ENCODE data around the gene SERHL2. TPM values are rescaled to one million over a fixed set of nuclear protein-coding genes. Genes with fewer than 3 reads are reported as not detected.
"Not testable (repeated sequence)": the region's sequence is repeated elsewhere in the genome, so short reads cannot be mapped to it uniquely, and the experiment has no call there.

SERHL2 gene
- total RNA-seq, 1 experiment from 2014 or later = not detected

GRCh38 chr22:42535082-42535731, 18.5 kb upstream of the SERHL2 start:
- not testable (repeated sequence) for DNase-seq (ENCODE audit: low spot score)

- DNase-seq (ENCODE audit: low spot score) = no peak
Measured at GRCh38 chr22:42536166-42536565, 17.6 kb upstream of the SERHL2 start.

- not testable (repeated sequence) for DNase-seq (ENCODE audit: low spot score)
Measured at GRCh38 chr22:42536634-42537033, 17.1 kb upstream of the SERHL2 start.

GRCh38 chr22:42537199-42537831, 16.4 kb upstream of the SERHL2 start:
- not testable (repeated sequence) for DNase-seq (ENCODE audit: low spot score)

- DNase-seq (ENCODE audit: low spot score) = not testable (repeated sequence)
Measured at GRCh38 chr22:42539236-42539771, 14.5 kb upstream of the SERHL2 start.

GRCh38 chr22:42544686-42545085, 9.1 kb upstream of the SERHL2 start:
- DNase-seq (ENCODE audit: low spot score) = no peak

GRCh38 chr22:42547562-42547961, 6.2 kb upstream of the SERHL2 start:
- DNase-seq (ENCODE audit: low spot score) = no peak

GRCh38 chr22:42548126-42548525, 5.6 kb upstream of the SERHL2 start:
- not testable (repeated sequence) for DNase-seq (ENCODE audit: low spot score)

- DNase-seq (ENCODE audit: low spot score) = no peak
Measured at GRCh38 chr22:42548597-42549330, 5.0 kb upstream of the SERHL2 start.

GRCh38 chr22:42549331-42550060, 4.3 kb upstream of the SERHL2 start:
- DNase-seq (ENCODE audit: low spot score) = no peak

GRCh38 chr22:42552294-42552647, 1.5 kb upstream of the SERHL2 start:
- DNase-seq (ENCODE audit: low spot score) = not testable (repeated sequence)

GRCh38 chr22:42560381-42560780, 6.6 kb downstream of the SERHL2 start:
- DNase-seq (ENCODE audit: low spot score) = no peak

GRCh38 chr22:42560781-42561180, 7.0 kb downstream of the SERHL2 start:
- DNase-seq (ENCODE audit: low spot score) = no peak

- no peak for DNase-seq (ENCODE audit: low spot score)
Measured at GRCh38 chr22:42561856-42562255, 8.1 kb downstream of the SERHL2 start.

GRCh38 chr22:42562279-42562678, 8.5 kb downstream of the SERHL2 start:
- DNase-seq (ENCODE audit: low spot score) = no peak

GRCh38 chr22:42562684-42563083, 8.9 kb downstream of the SERHL2 start:
- DNase-seq (ENCODE audit: low spot score) = no peak

- DNase-seq (ENCODE audit: low spot score) = not testable (repeated sequence)
Measured at GRCh38 chr22:42563943-42564342, 10.2 kb downstream of the SERHL2 start.

- DNase-seq (ENCODE audit: low spot score) = no peak
Measured at GRCh38 chr22:42564699-42565098, 10.9 kb downstream of the SERHL2 start.

- DNase-seq (ENCODE audit: low spot score) = no peak
Measured at GRCh38 chr22:42565956-42566355, 12.2 kb downstream of the SERHL2 start.

- not testable (repeated sequence) for DNase-seq (ENCODE audit: low spot score)
Measured at GRCh38 chr22:42567950-42568349, 14.2 kb downstream of the SERHL2 start.

- not testable (repeated sequence) for DNase-seq (ENCODE audit: low spot score)
Measured at GRCh38 chr22:42570580-42570979, 16.8 kb downstream of the SERHL2 start.

- not testable (repeated sequence) for DNase-seq (ENCODE audit: low spot score)
Measured at GRCh38 chr22:42571068-42571467, 17.3 kb downstream of the SERHL2 start.

Measured in HT-29 (cell line).